Neutrophil (primary cell): ENCODE data around the gene CHCHD1.
"Not testable (repeated sequence)": the region's sequence is repeated elsewhere in the genome, so short reads cannot be mapped to it uniquely, and the experiment has no call there.

ENCODE experiments used
- H3K27ac ChIP-seq: fragments of 200-600 bp; sonication (generic); 2 replicates; pipeline ENCODE4 v1.5.1; 2016; ENCODE audit warnings: mild to moderate bottlenecking, moderate library complexity
- H3K27me3 ChIP-seq: fragments of 200-600 bp; sonication (generic); 2 replicates; pipeline ENCODE4 v1.6.0; 2016; ENCODE audit warnings: mild to moderate bottlenecking
- H3K36me3 ChIP-seq: fragments of 200-600 bp; sonication (generic); 2 replicates; pipeline ENCODE4 v1.5.1; 2017
- H3K4me1 ChIP-seq, 2 experiments: fragments of 200-600 bp in 1 of 2; sonication (generic) in 1 of 2; 1 replicate in 1 of 2; 2 replicates in 1 of 2; pipeline versions ENCODE4 v1.5.1 to v1.6.1; 2013 to 2016; ENCODE audit warnings: low read depth in 1 of 2, low read length in 1 of 2, mild to moderate bottlenecking in 1 of 2, moderate library complexity in 1 of 2; ENCODE audit not compliant: control insufficient read depth in 1 of 2, insufficient read depth in 1 of 2
- H3K4me3 ChIP-seq, 2 experiments: fragments of 200-600 bp in 1 of 2; sonication (generic) in 1 of 2; 1 replicate in 1 of 2; 2 replicates in 1 of 2; pipeline ENCODE4 v1.5.1; 2013 to 2016; ENCODE audit warnings: low read depth in 1 of 2, low read length in 1 of 2, mild to moderate bottlenecking in 1 of 2, moderate library complexity in 1 of 2
- H3K9me3 ChIP-seq: fragments of 200-600 bp; sonication (generic); 2 replicates; pipeline ENCODE4 v1.5.1; 2016
- TF ChIP-seq, protein P1 (sequence below): fragments of 200-600 bp; sonication (generic); IDR thresholded peaks from 2 replicates; pipeline ENCODE4 v1.5.1; 2016; ENCODE audit warnings: antibody characterized with exemption

CHCHD1 gene

DNA sequence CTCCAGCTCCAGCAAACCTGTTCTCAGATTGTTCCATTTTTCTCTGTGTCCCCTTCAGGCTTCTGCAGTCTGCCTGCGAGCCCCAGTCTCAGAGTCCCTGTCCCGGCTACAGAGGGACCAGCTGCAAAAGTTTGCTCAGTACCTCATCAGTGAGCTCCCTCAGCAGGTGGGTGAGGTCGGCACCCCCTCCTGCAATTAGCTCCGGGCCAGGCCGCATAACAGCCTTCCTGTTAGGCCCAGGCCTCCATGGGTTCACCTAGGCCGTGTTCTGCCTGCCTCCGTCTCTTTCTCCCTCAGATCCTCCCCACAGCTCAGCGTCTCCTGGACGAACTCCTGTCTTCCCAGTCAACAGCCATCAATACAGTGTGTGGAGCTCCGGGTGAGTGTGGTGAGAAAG lies 7.8 kb downstream of the CHCHD1 start:
- Histone ChIP-seq H3K4me1 (peaks cover 19% of the 10 kb centered on the region in 2 experiments), H3K9me3 (no peaks in the 10 kb centered on the region), H3K27me3 (no peaks in the 10 kb centered on the region), H3K27ac (no peak overlapping the region), H3K36me3 (peaks cover 65% of the 10 kb centered on the region), H3K4me3 (no peak overlapping the region)
- TF ChIP-seq, protein P1, sequence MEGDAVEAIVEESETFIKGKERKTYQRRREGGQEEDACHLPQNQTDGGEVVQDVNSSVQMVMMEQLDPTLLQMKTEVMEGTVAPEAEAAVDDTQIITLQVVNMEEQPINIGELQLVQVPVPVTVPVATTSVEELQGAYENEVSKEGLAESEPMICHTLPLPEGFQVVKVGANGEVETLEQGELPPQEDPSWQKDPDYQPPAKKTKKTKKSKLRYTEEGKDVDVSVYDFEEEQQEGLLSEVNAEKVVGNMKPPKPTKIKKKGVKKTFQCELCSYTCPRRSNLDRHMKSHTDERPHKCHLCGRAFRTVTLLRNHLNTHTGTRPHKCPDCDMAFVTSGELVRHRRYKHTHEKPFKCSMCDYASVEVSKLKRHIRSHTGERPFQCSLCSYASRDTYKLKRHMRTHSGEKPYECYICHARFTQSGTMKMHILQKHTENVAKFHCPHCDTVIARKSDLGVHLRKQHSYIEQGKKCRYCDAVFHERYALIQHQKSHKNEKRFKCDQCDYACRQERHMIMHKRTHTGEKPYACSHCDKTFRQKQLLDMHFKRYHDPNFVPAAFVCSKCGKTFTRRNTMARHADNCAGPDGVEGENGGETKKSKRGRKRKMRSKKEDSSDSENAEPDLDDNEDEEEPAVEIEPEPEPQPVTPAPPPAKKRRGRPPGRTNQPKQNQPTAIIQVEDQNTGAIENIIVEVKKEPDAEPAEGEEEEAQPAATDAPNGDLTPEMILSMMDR = no peak

DNA sequence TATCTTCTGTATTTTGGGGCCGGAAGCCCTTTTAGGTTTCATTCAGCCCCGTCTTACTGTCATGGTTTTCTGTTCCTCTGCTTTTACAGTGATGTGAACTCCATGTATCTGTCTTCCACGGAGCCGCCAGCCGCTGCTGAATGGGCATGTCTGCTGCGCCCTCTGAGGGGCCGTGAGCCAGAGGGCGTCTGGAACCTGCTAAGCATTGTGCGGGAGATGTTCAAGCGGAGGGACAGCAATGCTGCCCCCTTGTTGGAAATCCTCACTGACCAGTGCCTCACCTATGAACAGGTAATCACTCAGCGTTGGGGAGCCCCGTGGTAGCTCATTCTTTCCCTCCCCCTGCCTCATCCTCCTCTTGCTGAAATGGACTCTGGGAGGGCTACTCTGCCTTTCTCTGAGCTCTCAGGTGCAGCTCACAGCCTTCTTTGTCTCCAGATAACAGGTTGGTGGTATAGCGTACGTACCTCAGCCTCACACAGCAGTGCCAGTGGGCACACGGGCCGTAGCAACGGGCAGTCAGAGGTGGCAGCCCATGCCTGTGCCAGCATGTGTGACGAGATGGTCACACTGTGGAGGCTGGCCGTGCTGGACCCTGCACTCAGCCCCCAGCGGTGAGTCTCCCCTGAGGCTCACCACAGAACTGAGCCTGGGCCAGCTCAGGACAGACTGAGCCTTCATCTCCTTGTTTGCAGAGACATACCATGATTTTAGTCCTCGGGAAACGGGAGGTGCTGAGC lies 9.2 kb downstream of the CHCHD1 start:
- Histone ChIP-seq H3K27me3 (no peaks in the 10 kb centered on the region), H3K27ac (no peak overlapping the region), H3K4me3 (no peak overlapping the region), H3K4me1 (peaks cover 14 to 15% of the 10 kb centered on the region in 2 experiments), H3K9me3 (no peaks in the 10 kb centered on the region), H3K36me3 (peaks cover 79% of the 10 kb centered on the region)
- TF ChIP-seq, protein P1 = no peak

DNA sequence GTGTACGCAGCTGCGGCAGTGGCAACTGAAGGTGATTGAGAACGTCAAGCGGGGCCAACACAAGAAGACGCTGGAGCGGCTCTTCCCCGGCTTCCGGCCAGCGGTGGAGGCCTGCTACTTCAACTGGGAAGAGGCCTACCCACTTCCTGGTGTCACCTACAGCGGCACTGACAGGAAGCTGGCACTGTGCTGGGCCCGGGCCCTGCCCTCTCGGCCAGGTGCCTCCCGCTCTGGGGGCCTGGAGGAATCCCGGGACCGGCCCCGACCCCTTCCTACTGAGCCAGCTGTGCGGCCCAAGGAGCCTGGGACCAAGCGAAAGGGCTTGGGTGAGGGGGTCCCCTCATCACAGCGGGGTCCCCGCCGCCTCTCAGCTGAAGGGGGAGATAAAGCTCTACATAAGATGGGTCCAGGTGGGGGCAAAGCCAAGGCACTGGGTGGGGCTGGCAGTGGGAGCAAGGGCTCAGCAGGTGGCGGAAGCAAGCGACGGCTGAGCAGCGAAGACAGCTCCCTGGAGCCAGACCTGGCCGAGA lies 10.1 kb downstream of the CHCHD1 start:
- no peak overlapping the region for H3K27ac ChIP-seq
- TF ChIP-seq, protein P1 = no peak
- H3K4me1 ChIP-seq = peaks cover 6 to 7% of the 10 kb centered on the region in 2 experiments
- peaks cover 88% of the 10 kb centered on the region for H3K36me3 ChIP-seq
- no peaks in the 10 kb centered on the region for H3K9me3 ChIP-seq
- H3K4me3 ChIP-seq = no peak overlapping the region
- H3K27me3 ChIP-seq = no peaks in the 10 kb centered on the region

DNA sequence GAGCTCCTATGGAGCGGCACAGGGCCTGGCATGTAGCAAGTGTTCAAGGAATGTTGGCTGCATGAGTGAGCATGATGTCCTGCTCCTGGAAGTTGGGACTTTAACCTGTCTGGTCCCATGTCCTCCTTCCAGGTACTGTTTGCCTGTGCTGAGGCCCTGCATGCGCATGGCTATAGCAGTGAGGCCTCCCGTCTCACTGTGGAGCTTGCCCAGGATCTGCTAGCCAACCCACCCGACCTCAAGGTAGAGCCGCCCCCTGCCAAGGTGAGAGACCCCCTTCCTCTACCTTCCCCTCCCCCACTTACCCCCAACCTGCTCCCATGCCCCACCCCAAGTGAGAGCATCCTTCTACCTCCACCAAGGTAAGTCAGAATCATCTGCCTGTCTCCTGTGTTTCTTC lies 11.6 kb downstream of the CHCHD1 start:
- Histone ChIP-seq H3K36me3 (peaks cover 100% of the 10 kb centered on the region), H3K27ac (no peak overlapping the region), H3K9me3 (no peaks in the 10 kb centered on the region), H3K4me3 (no peak overlapping the region), H3K27me3 (no peaks in the 10 kb centered on the region), H3K4me1 (no peaks in the 10 kb centered on the region)
- TF ChIP-seq, protein P1 = no peak

DNA sequence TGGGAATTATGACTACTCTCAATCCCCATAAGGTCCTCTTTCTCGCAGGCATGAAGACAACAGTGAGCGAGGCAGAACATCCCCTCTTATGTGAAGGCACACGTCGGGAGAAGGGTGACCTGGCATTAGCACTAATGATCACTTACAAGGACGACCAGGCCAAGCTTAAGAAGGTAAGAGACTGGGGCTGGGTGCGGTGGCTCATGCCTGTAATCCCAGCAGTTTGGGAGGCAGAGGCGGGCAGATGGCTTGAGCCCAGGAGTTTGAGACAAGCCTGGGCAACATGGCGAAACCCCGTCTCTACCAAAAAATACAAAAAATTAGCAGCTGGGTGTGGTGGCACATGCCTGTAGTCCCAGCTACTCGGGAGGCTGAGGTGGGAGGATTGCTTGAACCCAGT lies 13.6 kb downstream of the CHCHD1 start:
- H3K9me3 ChIP-seq, H3K27ac ChIP-seq, H3K4me1 ChIP-seq, H3K4me3 ChIP-seq, H3K27me3 ChIP-seq: not testable (repeated sequence)
- H3K36me3 ChIP-seq = peaks cover 100% of the 10 kb centered on the region

DNA sequence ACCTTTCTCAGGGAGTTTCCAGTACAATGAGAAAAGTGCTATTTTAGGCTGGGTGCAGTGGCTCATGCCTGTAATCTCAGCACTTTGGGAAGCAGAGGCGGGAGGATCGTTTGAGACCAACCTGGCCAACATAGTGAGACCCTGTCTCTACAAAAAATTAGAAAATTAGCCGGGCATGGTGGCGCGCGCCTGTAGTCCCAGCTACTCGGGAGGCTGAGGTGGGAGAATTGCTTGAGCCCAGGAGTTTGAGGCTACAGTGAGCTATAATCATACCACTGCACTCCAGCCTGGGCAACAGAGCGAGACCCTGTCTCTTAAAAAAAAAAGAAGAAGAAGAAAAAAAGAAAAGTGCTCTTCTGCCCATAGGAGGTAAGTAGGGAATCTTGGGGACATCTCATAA lies 14.2 kb downstream of the CHCHD1 start:
- not testable (repeated sequence) for H3K4me1 ChIP-seq, H3K4me3 ChIP-seq, H3K27ac ChIP-seq, H3K27me3 ChIP-seq, H3K9me3 ChIP-seq
- H3K36me3 ChIP-seq = peaks cover 100% of the 10 kb centered on the region
